Loucy (cell line): ENCODE data around the gene COMTD1.
"Not testable (repeated sequence)": the region's sequence is repeated elsewhere in the genome, so short reads cannot be mapped to it uniquely, and the experiment has no call there.

Source experiments
- H2AFZ ChIP-seq: fragments of 200-600 bp; sonication (generic); 2 replicates; pipeline ENCODE4 v1.6.0; 2016; ENCODE audit warnings: antibody characterized with exemption, mild to moderate bottlenecking, low read length, moderate library complexity
- H3F3A ChIP-seq: fragments of 200-600 bp; 2 replicates; pipeline ENCODE4 v1.6.0; 2016; ENCODE audit warnings: antibody characterized with exemption, low read depth, mild to moderate bottlenecking
- H3K27me3 ChIP-seq: fragments of 200-600 bp; sonication (generic); 2 replicates; pipeline ENCODE4 v1.6.1; 2014; ENCODE audit warnings: low read length, mild to moderate bottlenecking; ENCODE audit not compliant: insufficient read depth, poor library complexity, severe bottlenecking
- H3K36me3 ChIP-seq: fragments of 200-600 bp; sonication (generic); 2 replicates; pipeline ENCODE4 v1.6.1; 2016; ENCODE audit warnings: low read length; ENCODE audit not compliant: insufficient read depth
- H3K4me1 ChIP-seq: fragments of 200-600 bp; sonication (generic); 2 replicates; pipeline ENCODE4 v1.5.1; 2014; ENCODE audit warnings: low read length, mild to moderate bottlenecking; ENCODE audit not compliant: insufficient read depth, poor library complexity, severe bottlenecking
- H3K4me2 ChIP-seq: fragments of 200-600 bp; sonication (generic); 2 replicates; pipeline ENCODE4 v1.6.0; 2014; ENCODE audit warnings: antibody characterized with exemption, low read length, low read depth, mild to moderate bottlenecking; ENCODE audit not compliant: poor library complexity, severe bottlenecking
- H3K4me3 ChIP-seq: fragments of 200-600 bp; sonication (generic); 2 replicates; pipeline ENCODE4 v1.5.1; 2014; ENCODE audit warnings: low read length, mild to moderate bottlenecking, mixed read lengths; ENCODE audit not compliant: poor library complexity, severe bottlenecking
- H3K79me2 ChIP-seq: fragments of 200-600 bp; sonication (generic); 2 replicates; pipeline ENCODE4 v1.6.1; 2014; ENCODE audit warnings: low read length; ENCODE audit not compliant: insufficient read depth
- H3K9ac ChIP-seq: fragments of 200-600 bp; sonication (generic); 2 replicates; pipeline ENCODE4 v1.6.0; 2014; ENCODE audit warnings: mild to moderate bottlenecking, low read depth, low read length, moderate library complexity; ENCODE audit not compliant: poor library complexity, severe bottlenecking
- H3K9me2 ChIP-seq: fragments of 200-600 bp; sonication (generic); replicated peaks from 2 replicates; pipeline ENCODE4 v1.6.1; 2016; ENCODE audit warnings: low read depth, low read length, mixed read lengths
- H3K9me3 ChIP-seq: fragments of 200-600 bp; sonication (generic); 2 replicates; pipeline ENCODE4 v1.6.1; 2014; ENCODE audit warnings: mild to moderate bottlenecking, antibody characterized with exemption, low read length, low read depth; ENCODE audit not compliant: insufficient read depth
- H4K20me1 ChIP-seq: fragments of 200-600 bp; sonication (generic); 2 replicates; pipeline ENCODE4 v1.6.0; 2014; ENCODE audit warnings: antibody characterized with exemption, low read length, mild to moderate bottlenecking; ENCODE audit not compliant: insufficient read depth, poor library complexity, severe bottlenecking
- EZH2phosphoT487 ChIP-seq: fragments of 200-600 bp; IDR thresholded peaks from 2 replicates; pipeline ENCODE4 v1.6.1; 2018; ENCODE audit warnings: antibody characterized with exemption, mild to moderate bottlenecking, moderate library complexity, borderline replicate concordance
- TF ChIP-seq, protein P1 (sequence below): fragments of 200-600 bp; sonication (generic); conservative IDR thresholded peaks from 2 replicates; pipeline ENCODE4 v1.5.1; 2014; ENCODE audit warnings: mild to moderate bottlenecking, antibody characterized with exemption, low read length

Gene COMTD1

DNA sequence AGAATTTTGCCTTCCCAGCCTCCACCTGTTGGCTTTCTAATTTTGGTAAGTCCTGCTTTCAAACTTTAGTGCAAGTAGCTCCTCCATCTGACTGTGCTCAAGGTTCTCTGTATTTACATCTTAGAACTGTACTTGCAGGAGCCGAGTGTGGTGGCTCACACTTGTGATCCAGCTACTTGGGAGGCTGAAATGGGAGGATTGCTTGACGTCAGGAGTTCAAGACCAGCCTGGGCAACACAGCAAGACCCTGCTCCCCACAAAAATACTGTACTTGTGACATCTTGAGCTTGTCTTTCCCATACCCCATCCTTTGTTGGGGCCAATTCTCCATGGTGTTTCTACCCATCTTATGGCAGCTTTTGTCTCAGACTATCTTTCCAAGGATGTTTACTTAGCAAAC is 29.8 kb downstream of the COMTD1 start:
- H3K27me3 ChIP-seq = peaks cover 1% of the 10 kb centered on the region
- H3K9me3 ChIP-seq = no peaks in the 10 kb centered on the region

DNA sequence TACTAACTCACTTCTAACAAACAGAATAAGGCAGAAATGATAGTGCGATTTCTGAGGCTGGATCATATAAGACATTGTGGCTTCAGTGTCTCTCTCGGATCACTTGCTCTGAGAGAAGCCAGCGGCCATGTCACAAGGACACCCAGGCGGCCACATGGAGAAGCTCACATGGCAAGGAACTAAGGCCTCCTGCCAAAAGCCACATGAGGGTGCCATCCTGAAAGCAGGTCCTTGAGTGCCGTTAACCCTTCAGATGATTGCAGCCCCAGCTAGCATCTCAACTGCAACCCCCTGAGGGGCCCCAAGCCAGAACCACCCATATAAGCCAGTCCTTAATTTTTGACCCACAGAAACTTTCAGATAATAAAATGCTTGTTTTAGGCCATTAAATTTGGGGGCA is 32.0 kb downstream of the COMTD1 start:
- TF ChIP-seq, protein P1, sequence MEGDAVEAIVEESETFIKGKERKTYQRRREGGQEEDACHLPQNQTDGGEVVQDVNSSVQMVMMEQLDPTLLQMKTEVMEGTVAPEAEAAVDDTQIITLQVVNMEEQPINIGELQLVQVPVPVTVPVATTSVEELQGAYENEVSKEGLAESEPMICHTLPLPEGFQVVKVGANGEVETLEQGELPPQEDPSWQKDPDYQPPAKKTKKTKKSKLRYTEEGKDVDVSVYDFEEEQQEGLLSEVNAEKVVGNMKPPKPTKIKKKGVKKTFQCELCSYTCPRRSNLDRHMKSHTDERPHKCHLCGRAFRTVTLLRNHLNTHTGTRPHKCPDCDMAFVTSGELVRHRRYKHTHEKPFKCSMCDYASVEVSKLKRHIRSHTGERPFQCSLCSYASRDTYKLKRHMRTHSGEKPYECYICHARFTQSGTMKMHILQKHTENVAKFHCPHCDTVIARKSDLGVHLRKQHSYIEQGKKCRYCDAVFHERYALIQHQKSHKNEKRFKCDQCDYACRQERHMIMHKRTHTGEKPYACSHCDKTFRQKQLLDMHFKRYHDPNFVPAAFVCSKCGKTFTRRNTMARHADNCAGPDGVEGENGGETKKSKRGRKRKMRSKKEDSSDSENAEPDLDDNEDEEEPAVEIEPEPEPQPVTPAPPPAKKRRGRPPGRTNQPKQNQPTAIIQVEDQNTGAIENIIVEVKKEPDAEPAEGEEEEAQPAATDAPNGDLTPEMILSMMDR = no peak
- TF ChIP-seq EZH2phosphoT487 = no peak
- no peak overlapping the region for H3K4me2 ChIP-seq

More for the DNA sequence above, 29.8 kb downstream of the COMTD1 start:
- Histone ChIP-seq H3K36me3 (no peaks in the 10 kb centered on the region), H4K20me1 (peaks cover under 1% of the 10 kb centered on the region), H3F3A (peaks cover 3% of the 10 kb centered on the region; the same call in 1 of the 2 replicates), H3K9me2 (no peaks in the 10 kb centered on the region), H3K4me3 (no peak overlapping the region), H3K9ac (no peak overlapping the region), H3K79me2 (peaks cover 3% of the 10 kb centered on the region), H3K4me1 (peaks cover 5% of the 10 kb centered on the region), H2AFZ (no peak overlapping the region), H3K4me2 (no peak overlapping the region)
- TF ChIP-seq, protein P1 = no peak
- no peak for TF ChIP-seq EZH2phosphoT487

DNA sequence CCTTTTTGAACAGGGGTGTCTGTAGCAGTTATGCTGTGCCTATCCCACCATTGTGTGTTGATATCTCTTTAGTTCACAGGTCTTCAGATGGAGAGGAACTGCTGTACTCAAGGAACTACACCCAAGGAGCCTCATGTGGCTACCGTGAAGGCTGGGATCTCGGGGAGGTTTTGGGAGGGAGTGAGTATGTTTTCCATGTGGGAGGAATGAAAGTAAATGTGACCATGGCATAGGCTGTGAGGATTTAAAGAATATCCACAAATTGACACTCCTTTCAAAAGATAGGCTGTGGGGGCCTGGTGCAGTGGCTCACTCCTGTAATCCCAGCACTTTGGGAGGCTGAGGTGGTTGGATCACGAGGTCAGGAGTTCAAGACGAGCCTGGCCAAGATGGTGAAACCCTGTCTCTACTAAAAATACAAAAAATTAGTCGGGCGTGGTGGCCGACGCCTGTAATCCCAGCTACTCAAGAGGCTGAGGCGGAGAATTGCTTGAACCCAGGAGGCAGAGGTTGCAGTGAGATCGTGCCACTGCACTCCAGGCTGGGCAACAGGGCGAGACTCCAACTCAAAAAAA is 32.6 kb downstream of the COMTD1 start:
- H3K9me3 ChIP-seq, H3K4me1 ChIP-seq, H3K4me2 ChIP-seq, H3K4me3 ChIP-seq, H3K27me3 ChIP-seq, H3F3A ChIP-seq, H4K20me1 ChIP-seq, H2AFZ ChIP-seq, H3K9me2 ChIP-seq, H3K79me2 ChIP-seq, H3K9ac ChIP-seq, H3K36me3 ChIP-seq: not testable (repeated sequence)

More for the DNA sequence above, 32.0 kb downstream of the COMTD1 start:
- no peaks in the 10 kb centered on the region for H4K20me1 ChIP-seq
- H3K9me2 ChIP-seq = no peaks in the 10 kb centered on the region
- H3K4me3 ChIP-seq = no peak overlapping the region
- H3F3A ChIP-seq = no peaks in the 10 kb centered on the region
- no peaks in the 10 kb centered on the region for H3K9me3 ChIP-seq
- no peak overlapping the region for H2AFZ ChIP-seq
- H3K79me2 ChIP-seq = no peaks in the 10 kb centered on the region
- no peaks in the 10 kb centered on the region for H3K27me3 ChIP-seq
- H3K4me1 ChIP-seq = no peaks in the 10 kb centered on the region
- H3K9ac ChIP-seq = no peak overlapping the region
- no peaks in the 10 kb centered on the region for H3K36me3 ChIP-seq

DNA sequence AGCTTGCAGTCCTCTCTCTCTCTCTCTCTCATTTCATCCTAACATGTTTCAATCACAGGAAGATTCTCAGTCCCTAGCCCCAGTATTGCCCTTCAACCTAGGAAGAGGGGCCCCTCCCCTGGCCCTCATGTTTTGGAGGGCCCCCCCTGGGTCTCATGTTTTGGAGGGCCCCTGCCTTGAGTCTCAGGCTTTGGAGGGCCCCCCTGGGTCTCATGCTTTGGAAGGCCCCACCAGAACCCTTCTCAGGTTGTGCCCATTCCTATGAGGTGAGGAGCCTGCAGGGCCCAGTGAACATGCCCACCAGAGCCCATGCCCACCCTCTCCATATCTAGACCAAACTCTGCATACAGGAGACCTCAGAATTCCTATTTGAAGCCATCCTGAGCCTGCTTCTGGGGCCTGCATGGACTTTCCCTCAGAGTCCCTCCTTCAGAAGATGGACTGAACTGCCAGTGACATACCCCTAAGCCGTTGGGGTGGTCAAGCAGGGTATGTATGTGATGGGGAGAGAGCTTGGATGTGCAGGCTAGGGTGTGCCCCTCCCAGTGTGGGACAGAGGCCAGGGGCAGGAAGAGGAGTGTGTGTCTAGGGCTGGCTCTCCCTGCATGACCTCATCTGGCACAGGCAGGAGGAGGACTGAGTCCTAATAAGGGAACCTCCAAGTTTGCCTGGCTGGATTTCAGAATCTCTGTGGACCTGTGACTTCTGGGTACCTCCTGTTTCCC is 33.3 kb downstream of the COMTD1 start:
- no peak overlapping the region for H3K4me2 ChIP-seq
- H3K9me2 ChIP-seq = no peaks in the 10 kb centered on the region
- no peaks in the 10 kb centered on the region for H3F3A ChIP-seq
- H4K20me1 ChIP-seq = no peaks in the 10 kb centered on the region
- TF ChIP-seq, protein P1 = no peak
- TF ChIP-seq EZH2phosphoT487 = no peak
- no peaks in the 10 kb centered on the region for H3K36me3 ChIP-seq
- H3K9me3 ChIP-seq = no peaks in the 10 kb centered on the region
- H3K79me2 ChIP-seq = no peaks in the 10 kb centered on the region
- H3K4me1 ChIP-seq = no peaks in the 10 kb centered on the region
- no peaks in the 10 kb centered on the region for H3K27me3 ChIP-seq
- no peak overlapping the region for H2AFZ ChIP-seq
- no peak overlapping the region for H3K4me3 ChIP-seq
- no peak overlapping the region for H3K9ac ChIP-seq
